ENCODE measurements around the gene S100A2.

Gene S100A2

GRCh38 chr1:153513023-153513422, 52.6 kb downstream of the S100A2 start:
- no peak for DNase-seq
- Histone ChIP-seq H3F3A (ENCODE audit: insufficient read depth, low read length) (peaks cover 3% of the 10 kb centered on the region; the same call in 1 of the 2 replicates), H3K9me2 (replicated peaks; ENCODE audit: insufficient read depth, low read length) (no peaks in the 10 kb centered on the region), H3K4me3 (ENCODE audit: low read length) (no peak overlapping the region), H3K9me3 (replicated peaks; ENCODE audit: insufficient read depth, low read length) (no peaks in the 10 kb centered on the region), H3K27me3 (replicated peaks; ENCODE audit: insufficient read depth, low read length) (no peaks in the 10 kb centered on the region), H3K27ac (ENCODE audit: low read length) (no peak overlapping the region), H2AFZ (ENCODE audit: low read length) (no peak overlapping the region), H3K4me1 (ENCODE audit: low read length) (peaks cover 3% of the 10 kb centered on the region; the same call in 1 of the 2 replicates), H3K4me2 (ENCODE audit: low read depth, low read length) (no peak overlapping the region), H3K79me2 (ENCODE audit: low read length) (no peaks in the 10 kb centered on the region), H4K20me1 (ENCODE audit: insufficient read depth, low read length) (no peaks in the 10 kb centered on the region), H3K36me3 (replicated peaks; ENCODE audit: insufficient read depth, low read length) (no peaks in the 10 kb centered on the region), H3K9ac (ENCODE audit: low read length) (no peak overlapping the region)
- TF ChIP-seq CTCF (IDR thresholded peaks at IDR 0.05; ENCODE audit: low read length) (no peak), EZH2phosphoT487 (IDR thresholded peaks at IDR 0.05; ENCODE audit: low read length) (no peak), EZH2 (optimal IDR thresholded peaks at IDR 0.05; ENCODE audit: low read depth, low read length) (no peak)

Measured in MM.1S (cell line).